ENCODE measurements around the gene EGFL7. TPM values are rescaled to one million over a fixed set of nuclear protein-coding genes. Genes with fewer than 3 reads are reported as not detected.

EGFL7 gene
- total RNA-seq, 1 experiment from 2014 or later = 54.6 TPM

- ATAC-seq (peak; percentile 28), DNase-seq (ENCODE audit: low spot score) (no peak)
- Mint-ChIP-seq H3K4me1 (no peaks in the 10 kb centered on the region), H3K36me3 (no peaks in the 10 kb centered on the region), H3K27me3 (ENCODE audit: low read depth) (no peaks in the 10 kb centered on the region), H3K4me3 (no peak overlapping the region), H3K27ac (no peak overlapping the region), H3K9me3 (no peaks in the 10 kb centered on the region)
- ChIA-PET CTCF (interaction anchor here (0.6 to 8.3 kb wide), 23 partner anchors 16 to 139 kb away, joined by 3 to 163 read pairs (median 5); no protein-coding TSS in a partner anchor), POLR2A (interaction anchor here (1.1 to 1.3 kb wide), 2 partner anchors 55 to 219 kb away, joined by 3 read pairs; no protein-coding TSS in a partner anchor)
- TF ChIP-seq CTCF (IDR thresholded peaks at IDR 0.05) (no peak), GABPB1 (CRISPR knock-in tag; IDR thresholded peaks at IDR 0.05) (peak; percentile 59)
These were observed 35.7 kb upstream of the EGFL7 start for GRCh38 chr9:136626740-136627642.

GRCh38 chr9:136627703-136628102 is 35.0 kb upstream of the EGFL7 start:
- Mint-ChIP-seq H3K4me3 (no peak overlapping the region), H3K27me3 (ENCODE audit: low read depth) (no peaks in the 10 kb centered on the region), H3K27ac (no peak overlapping the region), H3K36me3 (no peaks in the 10 kb centered on the region), H3K9me3 (no peaks in the 10 kb centered on the region), H3K4me1 (no peaks in the 10 kb centered on the region)
- ChIA-PET POLR2A (no interaction called here), CTCF (interaction anchor here (1.1 to 8.3 kb wide), 10 partner anchors 17 to 140 kb away, joined by 3 to 163 read pairs (median 11); no protein-coding TSS in a partner anchor)
- DNase-seq (ENCODE audit: low spot score) (no peak), ATAC-seq (no peak)
- TF ChIP-seq ZNF281 (CRISPR knock-in tag; IDR thresholded peaks at IDR 0.05) (no peak), ZNF232 (CRISPR knock-in tag; IDR thresholded peaks at IDR 0.05) (no peak), GABPB1 (CRISPR knock-in tag; IDR thresholded peaks at IDR 0.05) (no peak), NR2C2 (CRISPR knock-in tag; IDR thresholded peaks at IDR 0.05) (no peak), ZBTB21 (CRISPR knock-in tag; IDR thresholded peaks at IDR 0.05; ENCODE audit: borderline replicate concordance) (no peak)
- TF ChIP-seq, protein P1, sequence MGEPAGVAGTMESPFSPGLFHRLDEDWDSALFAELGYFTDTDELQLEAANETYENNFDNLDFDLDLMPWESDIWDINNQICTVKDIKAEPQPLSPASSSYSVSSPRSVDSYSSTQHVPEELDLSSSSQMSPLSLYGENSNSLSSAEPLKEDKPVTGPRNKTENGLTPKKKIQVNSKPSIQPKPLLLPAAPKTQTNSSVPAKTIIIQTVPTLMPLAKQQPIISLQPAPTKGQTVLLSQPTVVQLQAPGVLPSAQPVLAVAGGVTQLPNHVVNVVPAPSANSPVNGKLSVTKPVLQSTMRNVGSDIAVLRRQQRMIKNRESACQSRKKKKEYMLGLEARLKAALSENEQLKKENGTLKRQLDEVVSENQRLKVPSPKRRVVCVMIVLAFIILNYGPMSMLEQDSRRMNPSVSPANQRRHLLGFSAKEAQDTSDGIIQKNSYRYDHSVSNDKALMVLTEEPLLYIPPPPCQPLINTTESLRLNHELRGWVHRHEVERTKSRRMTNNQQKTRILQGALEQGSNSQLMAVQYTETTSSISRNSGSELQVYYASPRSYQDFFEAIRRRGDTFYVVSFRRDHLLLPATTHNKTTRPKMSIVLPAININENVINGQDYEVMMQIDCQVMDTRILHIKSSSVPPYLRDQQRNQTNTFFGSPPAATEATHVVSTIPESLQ (CRISPR knock-in tag; IDR thresholded peaks at IDR 0.05) = no peak

GRCh38 chr9:136628268-136628667 is 34.4 kb upstream of the EGFL7 start:
- Mint-ChIP-seq H3K9me3 (no peaks in the 10 kb centered on the region), H3K27me3 (ENCODE audit: low read depth) (no peaks in the 10 kb centered on the region), H3K4me3 (no peak overlapping the region), H3K36me3 (no peaks in the 10 kb centered on the region), H3K4me1 (no peaks in the 10 kb centered on the region), H3K27ac (no peak overlapping the region)
- DNase-seq (ENCODE audit: low spot score) (no peak), ATAC-seq (no peak)
- ChIA-PET POLR2A (no interaction called here), CTCF (interaction anchor here (1.1 to 8.3 kb wide), 7 partner anchors 30 to 141 kb away, joined by 3 to 163 read pairs (median 13); no protein-coding TSS in a partner anchor)
- TF ChIP-seq ZNF317 (CRISPR knock-in tag; IDR thresholded peaks at IDR 0.05; ENCODE audit: borderline replicate concordance, low read depth) (no peak), FOXJ3 (CRISPR knock-in tag; IDR thresholded peaks at IDR 0.05; ENCODE audit: borderline replicate concordance) (no peak), ZSCAN18 (CRISPR knock-in tag; IDR thresholded peaks at IDR 0.05) (no peak), ZBTB21 (CRISPR knock-in tag; IDR thresholded peaks at IDR 0.05; ENCODE audit: borderline replicate concordance) (no peak), JAZF1 (CRISPR knock-in tag; IDR thresholded peaks at IDR 0.05) (no peak), OVOL2 (CRISPR knock-in tag; IDR thresholded peaks at IDR 0.05; ENCODE audit: borderline replicate concordance) (no peak), FOXP1 (CRISPR knock-in tag; IDR thresholded peaks at IDR 0.05; ENCODE audit: borderline replicate concordance) (no peak), ARID4B (CRISPR knock-in tag; IDR thresholded peaks at IDR 0.05; ENCODE audit: borderline replicate concordance) (no peak)
- TF ChIP-seq, protein P2, sequence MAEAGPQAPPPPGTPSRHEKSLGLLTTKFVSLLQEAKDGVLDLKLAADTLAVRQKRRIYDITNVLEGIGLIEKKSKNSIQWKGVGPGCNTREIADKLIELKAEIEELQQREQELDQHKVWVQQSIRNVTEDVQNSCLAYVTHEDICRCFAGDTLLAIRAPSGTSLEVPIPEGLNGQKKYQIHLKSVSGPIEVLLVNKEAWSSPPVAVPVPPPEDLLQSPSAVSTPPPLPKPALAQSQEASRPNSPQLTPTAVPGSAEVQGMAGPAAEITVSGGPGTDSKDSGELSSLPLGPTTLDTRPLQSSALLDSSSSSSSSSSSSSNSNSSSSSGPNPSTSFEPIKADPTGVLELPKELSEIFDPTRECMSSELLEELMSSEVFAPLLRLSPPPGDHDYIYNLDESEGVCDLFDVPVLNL (CRISPR knock-in tag; IDR thresholded peaks at IDR 0.05; ENCODE audit: borderline replicate concordance, low read depth) = no peak
